HG03469 (cell line): ENCODE data around the gene PUM1.

ENCODE experiments used
- ATAC-seq: cut with Tn5 transposase; IDR thresholded peaks from one replicate; pipeline ENCODE4 v1.9.1; 2021; ENCODE audit warnings: mild to moderate bottlenecking, moderate library complexity, moderate number of reproducible peaks; ENCODE audit not compliant: unreplicated experiment

PUM1 gene

GRCh38 chr1:30930631-30931173 is 134.8 kb downstream of the PUM1 start:
- ATAC-seq = no peak

- ATAC-seq = no peak
These were observed 135.5 kb downstream of the PUM1 start for GRCh38 chr1:30929944-30930525.

GRCh38 chr1:30929135-30929889 is 136.2 kb downstream of the PUM1 start:
- no peak for ATAC-seq

- no peak for ATAC-seq
These were observed 136.8 kb downstream of the PUM1 start for GRCh38 chr1:30928789-30929134.

GRCh38 chr1:30928171-30928570 is 137.3 kb downstream of the PUM1 start:
- ATAC-seq = no peak

- ATAC-seq = no peak
These were observed 138.1 kb downstream of the PUM1 start for GRCh38 chr1:30927448-30927847.

GRCh38 chr1:30923597-30923996 is 141.9 kb downstream of the PUM1 start:
- no peak for ATAC-seq

GRCh38 chr1:30920827-30921226 is 144.7 kb downstream of the PUM1 start:
- ATAC-seq = no peak

GRCh38 chr1:30919025-30919881 is 146.3 kb downstream of the PUM1 start:
- no peak for ATAC-seq

- no peak for ATAC-seq
These were observed 149.2 kb downstream of the PUM1 start for GRCh38 chr1:30916296-30916695.

GRCh38 chr1:30915491-30916230 is 149.9 kb downstream of the PUM1 start:
- ATAC-seq = no peak

GRCh38 chr1:30914931-30915330 is 150.6 kb downstream of the PUM1 start:
- ATAC-seq = no peak

GRCh38 chr1:30914587-30914922 is 151.0 kb downstream of the PUM1 start:
- ATAC-seq = no peak

GRCh38 chr1:30912913-30913652 is 152.4 kb downstream of the PUM1 start:
- ATAC-seq = no peak

GRCh38 chr1:30912224-30912623 is 153.3 kb downstream of the PUM1 start:
- ATAC-seq = no peak

GRCh38 chr1:30911059-30911954 is 154.2 kb downstream of the PUM1 start:
- ATAC-seq = no peak

GRCh38 chr1:30909365-30910068 is 156.0 kb downstream of the PUM1 start:
- ATAC-seq = no peak

- ATAC-seq = no peak
These were observed 156.7 kb downstream of the PUM1 start, which contains the start of gene SDC3 for GRCh38 chr1:30908696-30909364. TSS of gene SDC3 (minus strand) at chr1:30908758. CDS start at chr1:30908586, 172 bp downstream.
